HT1080 (cell line): ENCODE results near the gene SCGB1D1. TPM values are rescaled to one million over a fixed set of nuclear protein-coding genes. Genes with fewer than 3 reads are reported as not detected.

Experiments
- DNase-seq: peaks from one replicate; pipeline ENCODE4 v3.0.0-alpha.2; 2015; ENCODE audit warnings: low read depth
- total RNA-seq: library from RNA; depleted of rRNA; stranded (reverse); fragments of >200 nt; shearing (Covaris generic); gene quantifications from 2 replicates; pipeline ENCODE4 v1.2.3, GENCODE V29; 2014; rRNA removed

SCGB1D1 gene
- total RNA-seq, 1 experiment from 2014 or later: not detected

GRCh38 chr11:62221498-62221897 lies 31.5 kb downstream of the SCGB1D1 start:
- no peak for DNase-seq

GRCh38 chr11:62223095-62223494 lies 33.1 kb downstream of the SCGB1D1 start:
- DNase-seq: no peak

DNA sequence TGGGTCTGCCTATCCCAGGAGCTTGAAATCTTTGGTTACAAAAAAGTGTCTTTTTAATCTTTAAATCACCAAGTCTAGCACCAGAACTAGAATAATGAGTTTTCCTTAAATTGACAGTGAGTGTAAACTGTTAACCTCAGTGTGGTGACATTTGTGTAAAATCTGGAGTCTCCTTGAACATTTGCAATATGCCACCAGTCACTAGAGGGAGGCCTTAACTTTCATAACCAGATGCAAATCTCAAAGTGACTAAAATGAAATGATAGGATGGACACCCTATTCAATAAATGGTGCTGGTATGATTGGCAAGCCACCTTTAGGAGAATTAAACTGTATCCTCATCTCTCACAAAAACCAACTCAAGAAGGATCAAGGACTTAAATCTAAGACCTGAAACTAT lies 43.7 kb downstream of the SCGB1D1 start:
- no peak for DNase-seq

DNA sequence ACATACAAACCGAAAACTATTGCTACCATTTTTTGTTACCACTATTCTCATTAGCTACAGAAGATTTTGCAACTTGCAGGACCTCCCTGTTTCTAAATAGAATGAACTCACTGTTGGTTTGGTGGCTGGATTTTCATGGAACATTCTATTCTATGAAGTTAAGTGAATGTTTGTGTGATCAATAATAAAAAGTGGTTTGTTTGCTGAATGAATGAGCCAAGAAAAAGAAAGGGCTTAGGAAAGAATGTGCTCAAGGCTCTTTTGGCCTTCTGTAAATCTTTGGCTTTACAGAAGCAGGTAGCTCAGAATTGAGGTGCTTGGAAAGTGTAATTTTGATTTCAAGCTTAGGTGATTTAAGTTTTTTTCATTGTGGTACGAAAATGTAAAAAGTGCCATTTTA lies 46.2 kb downstream of the SCGB1D1 start:
- DNase-seq: no peak

DNA sequence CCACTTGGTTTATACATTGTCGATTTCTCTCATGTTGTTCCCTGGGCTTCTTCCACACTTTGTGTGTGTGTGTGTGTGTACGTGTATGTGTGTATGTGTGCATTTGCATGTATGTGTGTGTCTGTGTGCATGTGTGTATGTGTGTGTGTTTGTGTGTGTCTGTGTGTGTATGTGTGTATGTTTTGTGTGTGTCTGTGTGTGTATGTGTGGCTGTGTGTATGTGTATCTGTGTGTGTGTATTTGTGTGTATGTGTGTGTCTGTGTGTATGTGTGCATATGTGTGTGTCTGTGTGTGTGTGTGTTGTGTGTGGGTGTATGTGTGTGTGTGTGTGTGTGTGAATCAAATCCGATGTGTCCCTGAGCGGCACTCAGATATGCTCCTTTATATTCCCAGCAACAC lies 47.5 kb downstream of the SCGB1D1 start:
- DNase-seq: no peak

DNA sequence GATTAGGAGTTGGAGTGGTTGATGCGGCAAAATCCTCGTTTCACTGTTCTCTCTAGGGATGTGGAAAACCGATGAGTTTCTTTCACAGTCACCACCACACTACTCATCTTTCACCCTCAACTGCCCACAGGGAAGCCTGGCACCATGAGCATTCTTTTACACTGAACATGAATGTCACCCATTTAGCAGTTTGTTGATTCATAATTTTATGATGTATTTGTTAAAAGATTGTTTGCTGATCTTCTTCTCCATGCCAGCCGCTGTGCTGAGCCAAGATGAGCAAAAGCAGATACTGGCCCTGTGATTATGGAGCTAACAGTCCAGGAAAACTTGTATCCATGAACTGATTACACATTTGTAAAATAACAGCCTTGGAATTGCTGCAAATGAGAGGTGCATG lies 48.1 kb downstream of the SCGB1D1 start:
- no peak for DNase-seq

DNA sequence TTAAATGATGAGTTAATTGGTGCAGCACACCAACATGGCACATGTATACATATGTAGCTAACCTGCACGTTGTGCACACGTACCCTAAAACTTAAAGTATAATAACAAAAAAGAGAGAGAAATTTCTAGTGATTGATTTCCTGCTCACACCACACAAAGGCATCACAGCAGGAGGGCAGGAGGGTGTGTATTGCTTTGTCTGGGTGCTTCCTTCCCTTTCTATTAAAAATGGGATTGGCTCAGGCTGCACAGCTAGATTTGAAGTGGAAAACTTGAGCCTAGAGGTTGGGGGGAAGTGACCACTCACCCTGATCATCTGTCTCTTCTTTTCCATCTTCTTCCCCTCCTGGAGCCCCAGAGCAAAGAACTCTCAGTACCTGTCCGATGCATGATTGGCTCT lies 51.1 kb downstream of the SCGB1D1 start:
- DNase-seq: no peak

DNA sequence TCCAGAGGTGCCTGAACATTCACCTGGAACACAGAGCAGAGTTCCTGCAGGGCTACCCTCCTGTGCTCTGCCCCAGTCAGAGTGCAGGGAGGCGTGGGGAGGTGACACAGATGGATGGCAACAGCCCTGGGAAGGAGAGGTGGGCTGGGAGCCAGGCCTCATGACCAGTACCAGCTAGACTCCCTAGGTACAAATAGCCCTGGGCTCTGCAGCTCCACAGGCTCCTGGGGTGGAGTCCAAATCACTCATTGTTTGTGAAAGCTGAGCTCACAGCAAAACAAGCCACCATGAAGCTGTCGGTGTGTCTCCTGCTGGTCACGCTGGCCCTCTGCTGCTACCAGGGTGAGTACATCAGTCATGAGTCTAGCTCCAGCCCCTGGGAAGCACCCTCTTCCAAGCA lies 52.0 kb downstream of the SCGB1D1 start, which contains the start of gene SCGB1D2:
SCGB1D2 (plus strand) TSS at position 219 of the 400 bp plus-strand sequence; CDS start at position 288, 69 bp downstream.
- DNase-seq: no peak

Other genes starting within 250 kb of the SCGB1D1 start
- not detected in 2 replicates for gene BEST1, start 239.9 kb upstream of the SCGB1D1 start, total RNA-seq
- gene FTH1, start 222.6 kb upstream of the SCGB1D1 start, total RNA-seq: 334 and 1,409 TPM in 2 replicates
- gene INCENP, start 66.2 kb upstream of the SCGB1D1 start, total RNA-seq: 93.5 and 103 TPM in 2 replicates
- gene SCGB2A1, start 18.5 kb downstream of the SCGB1D1 start, total RNA-seq: not detected in 2 replicates
- gene SCGB1D2, start 52.0 kb downstream of the SCGB1D1 start, total RNA-seq: not detected in 2 replicates
- not detected in 2 replicates for gene SCGB2A2, start 79.9 kb downstream of the SCGB1D1 start, total RNA-seq
- gene SCGB1D4, start 108.9 kb downstream of the SCGB1D1 start, total RNA-seq: not detected in 2 replicates
- gene ASRGL1, start 147.2 kb downstream of the SCGB1D1 start, total RNA-seq: 12.2 and 13.6 TPM in 2 replicates
- not detected in 2 replicates for gene SCGB1A1, start 228.8 kb downstream of the SCGB1D1 start, total RNA-seq